Loucy (cell line): ENCODE data around the gene TRIM33.

Experiments
- H2AFZ ChIP-seq: fragments of 200-600 bp; sonication (generic); 2 replicates; pipeline ENCODE4 v1.6.0; 2016; ENCODE audit warnings: antibody characterized with exemption, mild to moderate bottlenecking, low read length, moderate library complexity
- H3F3A ChIP-seq: fragments of 200-600 bp; 2 replicates; pipeline ENCODE4 v1.6.0; 2016; ENCODE audit warnings: antibody characterized with exemption, low read depth, mild to moderate bottlenecking
- H3K27me3 ChIP-seq: fragments of 200-600 bp; sonication (generic); 2 replicates; pipeline ENCODE4 v1.6.1; 2014; ENCODE audit warnings: low read length, mild to moderate bottlenecking; ENCODE audit not compliant: insufficient read depth, poor library complexity, severe bottlenecking
- H3K36me3 ChIP-seq: fragments of 200-600 bp; sonication (generic); 2 replicates; pipeline ENCODE4 v1.6.1; 2016; ENCODE audit warnings: low read length; ENCODE audit not compliant: insufficient read depth
- H3K4me1 ChIP-seq: fragments of 200-600 bp; sonication (generic); 2 replicates; pipeline ENCODE4 v1.5.1; 2014; ENCODE audit warnings: low read length, mild to moderate bottlenecking; ENCODE audit not compliant: insufficient read depth, poor library complexity, severe bottlenecking
- H3K4me2 ChIP-seq: fragments of 200-600 bp; sonication (generic); 2 replicates; pipeline ENCODE4 v1.6.0; 2014; ENCODE audit warnings: antibody characterized with exemption, low read length, low read depth, mild to moderate bottlenecking; ENCODE audit not compliant: poor library complexity, severe bottlenecking
- H3K4me3 ChIP-seq: fragments of 200-600 bp; sonication (generic); 2 replicates; pipeline ENCODE4 v1.5.1; 2014; ENCODE audit warnings: low read length, mild to moderate bottlenecking, mixed read lengths; ENCODE audit not compliant: poor library complexity, severe bottlenecking
- H3K79me2 ChIP-seq: fragments of 200-600 bp; sonication (generic); 2 replicates; pipeline ENCODE4 v1.6.1; 2014; ENCODE audit warnings: low read length; ENCODE audit not compliant: insufficient read depth
- H3K9ac ChIP-seq: fragments of 200-600 bp; sonication (generic); 2 replicates; pipeline ENCODE4 v1.6.0; 2014; ENCODE audit warnings: mild to moderate bottlenecking, low read depth, low read length, moderate library complexity; ENCODE audit not compliant: poor library complexity, severe bottlenecking
- H3K9me2 ChIP-seq: fragments of 200-600 bp; sonication (generic); replicated peaks from 2 replicates; pipeline ENCODE4 v1.6.1; 2016; ENCODE audit warnings: low read depth, low read length, mixed read lengths
- H3K9me3 ChIP-seq: fragments of 200-600 bp; sonication (generic); 2 replicates; pipeline ENCODE4 v1.6.1; 2014; ENCODE audit warnings: mild to moderate bottlenecking, antibody characterized with exemption, low read length, low read depth; ENCODE audit not compliant: insufficient read depth
- H4K20me1 ChIP-seq: fragments of 200-600 bp; sonication (generic); 2 replicates; pipeline ENCODE4 v1.6.0; 2014; ENCODE audit warnings: antibody characterized with exemption, low read length, mild to moderate bottlenecking; ENCODE audit not compliant: insufficient read depth, poor library complexity, severe bottlenecking
- EZH2phosphoT487 ChIP-seq: fragments of 200-600 bp; IDR thresholded peaks from 2 replicates; pipeline ENCODE4 v1.6.1; 2018; ENCODE audit warnings: antibody characterized with exemption, mild to moderate bottlenecking, moderate library complexity, borderline replicate concordance
- TF ChIP-seq, protein P1 (sequence below): fragments of 200-600 bp; sonication (generic); conservative IDR thresholded peaks from 2 replicates; pipeline ENCODE4 v1.5.1; 2014; ENCODE audit warnings: mild to moderate bottlenecking, antibody characterized with exemption, low read length

The TRIM33 gene

DNA sequence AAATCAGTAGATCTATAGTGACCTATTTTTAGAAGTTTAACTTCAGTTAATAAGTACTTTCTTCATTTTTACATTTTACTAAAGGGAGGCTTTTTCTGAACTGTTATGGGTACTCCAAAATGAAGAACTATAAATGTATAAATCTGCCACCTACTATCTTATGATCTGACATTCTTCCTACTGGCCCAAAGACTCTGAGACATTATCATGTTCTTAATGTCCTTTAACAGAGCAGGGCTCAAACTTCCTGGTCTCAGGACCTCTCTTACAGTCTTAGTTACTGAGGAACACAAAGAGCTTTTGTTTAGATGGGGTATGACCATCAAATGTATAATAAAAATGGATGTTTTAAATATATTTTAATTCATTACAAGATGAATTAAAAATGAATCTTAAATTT lies 8.9 kb downstream of the TRIM33 start:
- peaks cover 80% of the 10 kb centered on the region for H4K20me1 ChIP-seq
- no peaks in the 10 kb centered on the region for H3K9me2 ChIP-seq
- peaks cover 38% of the 10 kb centered on the region for H3K4me1 ChIP-seq
- no peaks in the 10 kb centered on the region for H3K27me3 ChIP-seq
- H3K4me2 ChIP-seq = peak overlapping the region; percentile 59
- no peaks in the 10 kb centered on the region for H3K9me3 ChIP-seq
- H3K9ac ChIP-seq = no peak overlapping the region
- TF ChIP-seq, protein P1, sequence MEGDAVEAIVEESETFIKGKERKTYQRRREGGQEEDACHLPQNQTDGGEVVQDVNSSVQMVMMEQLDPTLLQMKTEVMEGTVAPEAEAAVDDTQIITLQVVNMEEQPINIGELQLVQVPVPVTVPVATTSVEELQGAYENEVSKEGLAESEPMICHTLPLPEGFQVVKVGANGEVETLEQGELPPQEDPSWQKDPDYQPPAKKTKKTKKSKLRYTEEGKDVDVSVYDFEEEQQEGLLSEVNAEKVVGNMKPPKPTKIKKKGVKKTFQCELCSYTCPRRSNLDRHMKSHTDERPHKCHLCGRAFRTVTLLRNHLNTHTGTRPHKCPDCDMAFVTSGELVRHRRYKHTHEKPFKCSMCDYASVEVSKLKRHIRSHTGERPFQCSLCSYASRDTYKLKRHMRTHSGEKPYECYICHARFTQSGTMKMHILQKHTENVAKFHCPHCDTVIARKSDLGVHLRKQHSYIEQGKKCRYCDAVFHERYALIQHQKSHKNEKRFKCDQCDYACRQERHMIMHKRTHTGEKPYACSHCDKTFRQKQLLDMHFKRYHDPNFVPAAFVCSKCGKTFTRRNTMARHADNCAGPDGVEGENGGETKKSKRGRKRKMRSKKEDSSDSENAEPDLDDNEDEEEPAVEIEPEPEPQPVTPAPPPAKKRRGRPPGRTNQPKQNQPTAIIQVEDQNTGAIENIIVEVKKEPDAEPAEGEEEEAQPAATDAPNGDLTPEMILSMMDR = no peak
- no peak for TF ChIP-seq EZH2phosphoT487
- H3K79me2 ChIP-seq = peaks cover 99% of the 10 kb centered on the region
- H3K36me3 ChIP-seq = no peaks in the 10 kb centered on the region
- H3K4me3 ChIP-seq = peak overlapping the region; percentile 17
- no peaks in the 10 kb centered on the region for H3F3A ChIP-seq
- H2AFZ ChIP-seq = no peak overlapping the region

DNA sequence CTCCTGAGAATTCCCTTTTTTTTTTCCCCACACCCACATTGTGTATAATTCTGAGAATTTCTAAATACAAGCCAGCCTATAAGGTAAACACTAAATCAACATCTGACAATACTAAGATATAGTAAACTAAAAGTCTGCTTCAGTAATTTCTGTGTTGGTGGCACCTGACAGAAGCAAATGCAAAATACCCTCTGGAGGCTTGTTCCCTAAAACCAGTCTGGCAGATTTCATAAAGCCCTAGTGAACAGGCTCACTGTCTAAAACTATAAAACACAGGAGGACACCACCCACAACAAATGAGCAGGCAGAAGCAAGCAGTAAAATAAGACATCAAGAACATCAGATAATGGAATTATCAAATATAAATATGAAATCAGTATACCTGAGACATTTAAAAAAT lies 11.5 kb downstream of the TRIM33 start:
- peak overlapping the region; percentile 5 for H3K4me2 ChIP-seq
- no peaks in the 10 kb centered on the region for H3K9me3 ChIP-seq
- H3K27me3 ChIP-seq = no peaks in the 10 kb centered on the region
- no peak overlapping the region for H2AFZ ChIP-seq
- no peak overlapping the region for H3K9ac ChIP-seq
- no peak for TF ChIP-seq EZH2phosphoT487
- TF ChIP-seq, protein P1 = no peak
- no peaks in the 10 kb centered on the region for H3F3A ChIP-seq
- H4K20me1 ChIP-seq = peaks cover 72% of the 10 kb centered on the region
- H3K79me2 ChIP-seq = peaks cover 98% of the 10 kb centered on the region
- H3K4me1 ChIP-seq = peaks cover 17% of the 10 kb centered on the region
- H3K4me3 ChIP-seq = no peak overlapping the region
- H3K36me3 ChIP-seq = 0 out of 2 replicates have a peak, but pooled peaks cover under 1% of the 10 kb centered on the region
- no peaks in the 10 kb centered on the region for H3K9me2 ChIP-seq

DNA sequence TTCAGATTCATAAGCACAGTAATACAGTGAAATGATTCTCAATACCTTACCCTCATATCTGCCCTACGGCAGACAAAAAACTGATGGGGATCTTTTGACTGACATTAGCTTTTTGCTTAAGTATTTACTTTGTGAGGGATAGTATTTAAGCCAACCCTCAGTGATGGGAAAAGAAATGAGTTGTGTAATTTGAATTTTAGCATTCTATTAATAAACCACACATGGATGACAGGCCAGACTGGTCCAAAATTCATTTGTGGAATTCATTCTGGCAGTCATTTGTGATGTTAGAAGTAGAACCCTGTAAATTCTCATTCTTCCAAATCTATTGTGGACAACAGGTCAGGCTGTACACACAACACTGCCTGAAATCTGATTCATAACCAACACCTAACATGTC lies 14.9 kb downstream of the TRIM33 start:
- Histone ChIP-seq H4K20me1 (peaks cover 59% of the 10 kb centered on the region), H3K36me3 (peaks cover 11% of the 10 kb centered on the region; the same call in 1 of the 2 replicates), H3K9ac (no peak overlapping the region), H2AFZ (no peak overlapping the region), H3K27me3 (no peaks in the 10 kb centered on the region), H3K9me2 (no peaks in the 10 kb centered on the region), H3K79me2 (peaks cover 97% of the 10 kb centered on the region), H3K4me2 (no peak overlapping the region), H3K9me3 (no peaks in the 10 kb centered on the region; the same call in 1 of the 2 replicates), H3K4me3 (no peak overlapping the region), H3K4me1 (no peaks in the 10 kb centered on the region), H3F3A (0 out of 2 replicates have a peak, but pooled peaks cover 2% of the 10 kb centered on the region)
- TF ChIP-seq EZH2phosphoT487 = no peak
- TF ChIP-seq, protein P1 = no peak
